Right cardiac atrium (tissue), 5 donors: ENCODE data around the gene KXD1. TPM values are rescaled to one million over a fixed set of nuclear protein-coding genes. Genes with fewer than 3 reads are reported as not detected.
"Not testable (repeated sequence)": the region's sequence is repeated elsewhere in the genome, so short reads cannot be mapped to it uniquely, and the experiment has no call there.

Experiments
- ATAC-seq, 2 donors: fragments of 200-7000 bp; cut with Tn5 transposase; one replicate each; pipeline versions ENCODE4 v1.8.0 to v1.9.1; 2020; ENCODE audit warnings: moderate library complexity in 2 of 2, mild to moderate bottlenecking in 1 of 2
- DNase-seq, 3 donors: peaks; one replicate each; pipeline ENCODE4 v3.0.0-alpha.2; 2020
- H3K27ac ChIP-seq: one replicate; pipeline ENCODE4 v1.5.1; 2013; ENCODE audit warnings: mild to moderate bottlenecking, low read length, control low read depth, moderate library complexity
- H3K27me3 ChIP-seq: one replicate; pipeline ENCODE4 v1.6.1; 2013; ENCODE audit not compliant: control insufficient read depth, insufficient read depth
- H3K4me1 ChIP-seq: one replicate; pipeline ENCODE4 v1.6.1; 2013; ENCODE audit warnings: low read length; ENCODE audit not compliant: control insufficient read depth, insufficient read depth
- H3K4me3 ChIP-seq: one replicate; pipeline ENCODE4 v1.5.1; 2013; ENCODE audit warnings: low read length, control low read depth
- H3K9me3 ChIP-seq: one replicate; pipeline ENCODE4 v1.6.1; 2013; ENCODE audit warnings: low read length; ENCODE audit not compliant: control insufficient read depth
- WGBS: extraction: QIAGEN DNeasy Blood & Tissue Kit; methylation state at CpG from one replicate; pipeline ENCODE4 v1.1.7; 2013; 5-methylcytosine and 5-hydroxymethylcytosine counted together
- intact Hi-C, 4 donors: fragments of 100-400 bp; cut with DNase I; formaldehyde crosslinking; loops; one replicate each; pipeline versions ENCODE4 v1.11.0 to v1.14.0; 2022 to 2023
- polyA plus RNA-seq: library from polyadenylated mRNA; stranded (reverse); fragments of 200-250 nt; gene quantifications from one replicate; pipeline ENCODE4 v1.2.3, GENCODE V29; 2013
- total RNA-seq, 4 donors: library from RNA; stranded (reverse); fragmentation: NEBNext Ultra II Directional; extraction: Animal tissue kit (Norgen Biotek cat#: 25700); gene quantifications; one replicate each; pipeline ENCODE4 v1.2.1, GENCODE V29; 2021
- donor health status: healthy with polysubstance abuse.
- donor health status: DM: no; HTN: yes; CAD: no.
- donor health status: DM: no; HTN: no; CAD: no.
- donor health status: DM: no; HTN: yes; CAD: no; lungs with severe emphysema.
- donor health status: DM: yes; HTN: yes; CAD: no.

The KXD1 gene
- total and polyA plus RNA-seq, 5 donors, result 47.8 to 55.4 (median 50.0) TPM

- Histone ChIP-seq H3K4me1 (no peaks in the 10 kb centered on the region), H3K27ac (no peak overlapping the region), H3K27me3 (no peaks in the 10 kb centered on the region), H3K9me3 (no peaks in the 10 kb centered on the region), H3K4me3 (no peak overlapping the region)
- 96% methylated on average over 10 of the region's 10 CpGs for whole genome bisulfite sequencing
- ATAC-seq, result no peak
- intact Hi-C loops, result no loop called here
- peak in 1 of 3 donors; percentile 29 for DNase-seq
Measured at GRCh38 chr19:18536475-18536874, 21.2 kb upstream of the KXD1 start.

- Histone ChIP-seq H3K4me1 (no peaks in the 10 kb centered on the region), H3K9me3 (no peaks in the 10 kb centered on the region), H3K27me3 (no peaks in the 10 kb centered on the region), H3K4me3 (no peak overlapping the region), H3K27ac (no peak overlapping the region)
- intact Hi-C loops, result no loop called here
- ATAC-seq (no peak), DNase-seq (peak in 1 of 3 donors; percentile 26)
- 93% methylated on average over 17 of the region's 17 CpGs for WGBS
Measured at GRCh38 chr19:18537431-18537830, 20.2 kb upstream of the KXD1 start.

- H3K9me3 ChIP-seq, result no peaks in the 10 kb centered on the region
- intact Hi-C loops, result no loop called here
- H3K4me1 ChIP-seq, result no peaks in the 10 kb centered on the region
- no peak overlapping the region for H3K27ac ChIP-seq
- ATAC-seq (peak in 1 of 2 donors; percentile 11), DNase-seq (peak in 1 of 3 donors; percentile 43)
- no peaks in the 10 kb centered on the region for H3K27me3 ChIP-seq
- no peak overlapping the region for H3K4me3 ChIP-seq
- WGBS, result 88% methylated on average over 22 of the region's 22 CpGs
Measured at GRCh38 chr19:18538115-18538514, 19.6 kb upstream of the KXD1 start.

GRCh38 chr19:18539372-18539771, 18.3 kb upstream of the KXD1 start:
- Histone ChIP-seq H3K4me1 (peaks cover 3% of the 10 kb centered on the region), H3K27me3 (no peaks in the 10 kb centered on the region), H3K4me3 (no peak overlapping the region), H3K27ac (no peak overlapping the region), H3K9me3 (no peaks in the 10 kb centered on the region)
- ATAC-seq (no peak), DNase-seq (peak in 1 of 3 donors; percentile 41)
- 96% methylated on average over 19 of the region's 19 CpGs for WGBS
- intact Hi-C loops, result no loop called here

GRCh38 chr19:18540200-18540599, 17.5 kb upstream of the KXD1 start:
- H3K9me3 ChIP-seq, intact Hi-C loops, ATAC-seq, H3K4me1 ChIP-seq, H3K27ac ChIP-seq, H3K27me3 ChIP-seq, H3K4me3 ChIP-seq: not testable (repeated sequence)
- peak in 1 of 3 donors; percentile 5 for DNase-seq
- 96% methylated on average over 1 of the region's 1 CpG for WGBS

GRCh38 chr19:18541258-18541991, 16.2 kb upstream of the KXD1 start:
- Histone ChIP-seq H3K27me3 (no peaks in the 10 kb centered on the region), H3K4me3 (no peak overlapping the region), H3K4me1 (peaks cover 3% of the 10 kb centered on the region), H3K9me3 (no peaks in the 10 kb centered on the region), H3K27ac (no peak overlapping the region)
- intact Hi-C loops, result no loop called here
- WGBS, result 84% methylated on average over 21 of the region's 21 CpGs
- ATAC-seq (no peak), DNase-seq (peak in 1 of 3 donors; percentile 43)

GRCh38 chr19:18541992-18542940, 15.4 kb upstream of the KXD1 start:
- Histone ChIP-seq H3K27ac (peak overlapping the region; percentile 46), H3K4me3 (peak overlapping the region; percentile 88), H3K9me3 (no peaks in the 10 kb centered on the region), H3K4me1 (peaks cover 3% of the 10 kb centered on the region), H3K27me3 (no peaks in the 10 kb centered on the region)
- ATAC-seq (no peak), DNase-seq (peak in 1 of 3 donors; percentile 9)
- 17% methylated on average over 11 of the region's 11 CpGs for WGBS
- intact Hi-C loops, result no loop called here

- intact Hi-C loops, result no loop called here
- H3K4me1 ChIP-seq, result peaks cover 3% of the 10 kb centered on the region
- 1% methylated on average over 86 of the region's 86 CpGs for WGBS
Measured at GRCh38 chr19:18542941-18543813, 14.5 kb upstream of the KXD1 start, which contains the start of gene FKBP8. FKBP8 (minus strand) TSS chr19:18543573; CDS start chr19:18541970, 1,603 bp downstream.

GRCh38 chr19:18543814-18544475, 13.7 kb upstream of the KXD1 start:
- Histone ChIP-seq H3K27me3 (no peaks in the 10 kb centered on the region), H3K27ac (no peak overlapping the region), H3K4me1 (peaks cover 3% of the 10 kb centered on the region), H3K4me3 (peak overlapping the region; percentile 88), H3K9me3 (no peaks in the 10 kb centered on the region)
- ATAC-seq (peak; percentile 58 to 64), DNase-seq (peak in 2 of 3 donors; percentile 48 to 67)
- WGBS, result 7% methylated on average over 12 of the region's 12 CpGs
- intact Hi-C loops, result no loop called here

More at GRCh38 chr19:18542941-18543813, 14.5 kb upstream of the KXD1 start, which contains the start of gene FKBP8:
- DNase-seq, result peak; percentile 94 to 98 (median 98)
- no peaks in the 10 kb centered on the region for H3K9me3 ChIP-seq
- H3K27ac ChIP-seq, result peak within 1 kb of the TSS; percentile 91
- peak; percentile 97 to 99 for ATAC-seq
- H3K27me3 ChIP-seq, result no peaks in the 10 kb centered on the region
- peak within 1 kb of the TSS; percentile 88 for H3K4me3 ChIP-seq

- DNase-seq, result peak in 1 of 3 donors; percentile 5
- intact Hi-C loops, result no loop called here
- H3K4me1 ChIP-seq, result no peaks in the 10 kb centered on the region
- no peak overlapping the region for H3K4me3 ChIP-seq
- H3K27ac ChIP-seq, result no peak overlapping the region
- ATAC-seq, result no peak
- no peaks in the 10 kb centered on the region for H3K9me3 ChIP-seq
- H3K27me3 ChIP-seq, result no peaks in the 10 kb centered on the region
- WGBS, result 69% methylated on average over 6 of the region's 6 CpGs
Measured at GRCh38 chr19:18551631-18552030, 6.0 kb upstream of the KXD1 start.
